ENCODE measurements around the gene PREX1. TPM values are rescaled to one million over a fixed set of nuclear protein-coding genes. Genes with fewer than 3 reads are reported as not detected.

Gene PREX1
- total and polyA plus RNA-seq, 2 donors (not counting 3 experiments of a cell fraction or from before 2014, with no cell fraction given): 51.3 to 72.9 TPM

- H3K9ac ChIP-seq (replicated peaks; ENCODE audit: extremely low read depth, insufficient read depth, low read length): no peak overlapping the region
- FAIRE-seq: no peak
- peaks cover 34% of the 10 kb centered on the region for H3K4me1 ChIP-seq (ENCODE audit: control insufficient read depth, extremely low read depth, insufficient read depth, low read length)
- intact Hi-C loops (cut with micrococcal nuclease): no loop called here
- no peak overlapping the region for H3K4me3 ChIP-seq (replicated peaks in 1 of 3; ENCODE audit: insufficient read depth in 1 of 3, low read depth in 1 of 3, low read length in 3 of 3)
- peaks cover 4 to 9% of the 10 kb centered on the region in 2 experiments for H3K36me3 ChIP-seq (ENCODE audit: control insufficient read depth in 2 of 2, extremely low read depth in 1 of 2, insufficient read depth in 2 of 2, low read length in 2 of 2)
- TF ChIP-seq CTCF (IDR thresholded peaks at IDR 0.05; ENCODE audit: extremely low read depth in 1 of 2, insufficient read depth in 1 of 2, low read depth in 1 of 2, low read length in 2 of 2): no peak
- TF ChIP-seq MYC (IDR thresholded peaks at IDR 0.05; ENCODE audit: low read depth, low read length): no peak
- TF ChIP-seq JUN (IDR thresholded peaks at IDR 0.05; ENCODE audit: borderline replicate concordance, insufficient read depth, insufficient read length, low read depth): no peak
- no peak for TF ChIP-seq EZH2 (IDR thresholded peaks at IDR 0.05; ENCODE audit: borderline replicate concordance, low read depth, low read length, severe bottlenecking)
- TF ChIP-seq MAX (IDR thresholded peaks at IDR 0.05; ENCODE audit: insufficient read depth, insufficient read length): no peak
- no peak for TF ChIP-seq POLR2A (IDR thresholded peaks at IDR 0.05; ENCODE audit: low read depth, low read length)
- TF ChIP-seq FOS (IDR thresholded peaks at IDR 0.05; ENCODE audit: borderline replicate concordance, insufficient read depth, low read length): no peak
- TF ChIP-seq POLR2AphosphoS5 (IDR thresholded peaks at IDR 0.05; ENCODE audit: insufficient read depth, low read depth, low read length): no peak
- no peak for TF ChIP-seq GATA2 (IDR thresholded peaks at IDR 0.05; ENCODE audit: insufficient read depth, insufficient read length, low read depth, low read length)
- DNase-seq (ENCODE audit: low read depth, low spot score): no peak
- H3K27ac ChIP-seq (ENCODE audit: insufficient read depth, low read depth, low read length): no peak overlapping the region
- no peaks in the 10 kb centered on the region for H3K27me3 ChIP-seq (ENCODE audit: control insufficient read depth in 2 of 2, insufficient read depth in 2 of 2, low read length in 2 of 2)
- ChIA-PET CTCF (interaction anchor here (0.9 to 5.3 kb wide), 2 partner anchors 12 to 14 kb away, joined by 3 to 20 read pairs; no protein-coding TSS in a partner anchor), POLR2A (no interaction called here)
- H3K4me2 ChIP-seq (ENCODE audit: insufficient read depth, low read length): no peak overlapping the region
- H3K79me2 ChIP-seq (ENCODE audit: control insufficient read depth, insufficient read depth, low read length): no peaks in the 10 kb centered on the region
- no peaks in the 10 kb centered on the region for H3K9me1 ChIP-seq (replicated peaks; ENCODE audit: control insufficient read depth, extremely low read depth, insufficient read depth, low read length)
- dilution Hi-C loops (cut with MboI; ENCODE audit: extremely low pct_ligation_motif_present, low sequenced_read_pairs): loop anchor here (25.0 kb wide), 1 partner anchor 241 kb away; the partner anchor contains the start of gene ARFGEF2
- H2AFZ ChIP-seq (ENCODE audit: low read depth, low read length): no peak overlapping the region
- no peaks in the 10 kb centered on the region for H4K20me1 ChIP-seq (replicated peaks; ENCODE audit: control insufficient read depth, extremely low read depth, insufficient read depth, low read length)
- BruUV-seq (replicated peaks): no TSS peak
- no peaks in the 10 kb centered on the region for H3K9me3 ChIP-seq (replicated peaks; ENCODE audit: control insufficient read depth, insufficient read depth, low read length)
Measured at GRCh38 chr20:48671141-48671540, 156.7 kb downstream of the PREX1 start.
